Measurements from ENCODE around the gene CTDNEP1.

CTDNEP1 gene

GRCh38 chr17:7251661-7252175 lies at the start of gene CTDNEP1:
Gene CTDNEP1 (minus strand): TSS chr17:7251734. CDS start chr17:7251296, 438 bp downstream.
- peak; percentile 98 to 99 for DNase-seq

GRCh38 chr17:7296189-7296861 lies 44.8 kb upstream of the CTDNEP1 start:
- DNase-seq: peak; percentile 27 to 56

- DNase-seq: no peak
Observed at GRCh38 chr17:7295230-7296180, 44.0 kb upstream of the CTDNEP1 start.

- no peak for DNase-seq
Observed at GRCh38 chr17:7294614-7295153, 43.1 kb upstream of the CTDNEP1 start, which contains the start of gene YBX2. Gene YBX2 (minus strand): TSS chr17:7294639. CDS start chr17:7294500, 139 bp downstream.

- DNase-seq: no peak
Observed at GRCh38 chr17:7293816-7294613, 42.5 kb upstream of the CTDNEP1 start.

GRCh38 chr17:7293159-7293558 lies 41.6 kb upstream of the CTDNEP1 start:
- no peak for DNase-seq

GRCh38 chr17:7292729-7293128 lies 41.2 kb upstream of the CTDNEP1 start:
- no peak for DNase-seq

GRCh38 chr17:7292194-7292593 lies 40.7 kb upstream of the CTDNEP1 start:
- DNase-seq: no peak

GRCh38 chr17:7290685-7291084 lies 39.2 kb upstream of the CTDNEP1 start:
- no peak for DNase-seq

- DNase-seq: no peak
Observed at GRCh38 chr17:7290166-7290565, 38.6 kb upstream of the CTDNEP1 start.

GRCh38 chr17:7289256-7290032 lies 37.9 kb upstream of the CTDNEP1 start:
- DNase-seq: no peak

- no peak for DNase-seq
Observed at GRCh38 chr17:7285679-7286078, 34.1 kb upstream of the CTDNEP1 start.

- DNase-seq: no peak
Observed at GRCh38 chr17:7284911-7285310, 33.4 kb upstream of the CTDNEP1 start.

- DNase-seq: no peak
Observed at GRCh38 chr17:7283471-7284216, 32.1 kb upstream of the CTDNEP1 start.

GRCh38 chr17:7282752-7283321 lies 31.3 kb upstream of the CTDNEP1 start:
- peak in 1 of 2 donors; percentile 12 for DNase-seq

- no peak for DNase-seq
Observed at GRCh38 chr17:7281953-7282751, 30.6 kb upstream of the CTDNEP1 start.

GRCh38 chr17:7281074-7281952 lies 29.8 kb upstream of the CTDNEP1 start, which contains the start of gene SLC2A4:
Gene SLC2A4 (plus strand): TSS chr17:7281718. CDS start chr17:7281935, 217 bp downstream.
- peak; percentile 19 to 65 for DNase-seq

- DNase-seq: peak; percentile 59 to 84
Observed at GRCh38 chr17:7280519-7281073, 29.1 kb upstream of the CTDNEP1 start.

Measured in bone marrow (tissue), 2 donors.